Mesothelial cell of epicardium (in vitro differentiated cells): ENCODE measurements around the gene MCRIP1. TPM values are rescaled to one million over a fixed set of nuclear protein-coding genes. Genes with fewer than 3 reads are reported as not detected.
A peak's percentile ranks its signal among the peaks of the same experiment; 100 is the strongest.

Experiments used
- DNase-seq, 2 experiments: peaks; one replicate each; pipeline ENCODE4 v3.0.0; 2021; ENCODE audit warnings: low spot score in 2 of 2; ENCODE audit not compliant: unreplicated experiment in 2 of 2
- H3K27ac Mint-ChIP-seq: 2 replicates; pipeline ENCODE4 v1.8.0; 2021; ENCODE audit warnings: mixed read lengths
- H3K27me3 Mint-ChIP-seq: 2 replicates; pipeline ENCODE4 v1.8.0; 2021; ENCODE audit warnings: low read depth, mixed read lengths
- H3K36me3 Mint-ChIP-seq: 2 replicates; pipeline ENCODE4 v1.8.0; 2021; ENCODE audit warnings: mixed read lengths
- H3K4me1 Mint-ChIP-seq: 2 replicates; pipeline ENCODE4 v1.8.0; 2021; ENCODE audit warnings: mixed read lengths
- H3K4me3 Mint-ChIP-seq: 2 replicates; pipeline ENCODE4 v1.8.0; 2021; ENCODE audit warnings: mild to moderate bottlenecking, moderate library complexity, mixed read lengths
- H3K9me3 Mint-ChIP-seq: 2 replicates; pipeline ENCODE4 v1.8.0; 2021; ENCODE audit warnings: mixed read lengths
- CTCF ChIP-seq: fragments of 200-600 bp; sonication (generic); IDR thresholded peaks from one replicate; pipeline ENCODE4 v1.5.0; 2021; ENCODE audit warnings: antibody characterized with exemption; ENCODE audit not compliant: unreplicated experiment
- total RNA-seq: library from RNA; stranded (reverse); gene quantifications from 3 replicates; pipeline ENCODE4 v1.2.1, GENCODE V29; 2021

The MCRIP1 gene
- total RNA-seq, 1 donor from 2014 or later: 104 TPM

- no peak for DNase-seq
- H3K36me3 Mint-ChIP-seq: peaks cover 2% of the 10 kb centered on the region
- peak overlapping the region; percentile 51 for H3K27ac Mint-ChIP-seq
- H3K9me3 Mint-ChIP-seq: no peaks in the 10 kb centered on the region
- peaks cover 2% of the 10 kb centered on the region for H3K27me3 Mint-ChIP-seq
- peaks cover 50% of the 10 kb centered on the region for H3K4me1 Mint-ChIP-seq
- no peak for TF ChIP-seq CTCF
- peak overlapping the region; percentile 58 for H3K4me3 Mint-ChIP-seq
Measured at GRCh38 chr17:81863123-81863675, 30.1 kb upstream of the MCRIP1 start.

- H3K27me3 Mint-ChIP-seq: peaks cover 2% of the 10 kb centered on the region
- peak overlapping the region; percentile 88 for H3K4me3 Mint-ChIP-seq
Measured at GRCh38 chr17:81860756-81861568, 27.9 kb upstream of the MCRIP1 start.

GRCh38 chr17:81859906-81860755 is 27.0 kb upstream of the MCRIP1 start, which contains the start of gene P4HB:
TSS of gene P4HB (minus strand) at chr17:81860535. CDS start at chr17:81860471, 64 bp downstream.
- Mint-ChIP-seq H3K9me3 (no peaks in the 10 kb centered on the region), H3K27me3 (peaks cover 2% of the 10 kb centered on the region), H3K4me1 (peaks cover 43% of the 10 kb centered on the region), H3K36me3 (peaks cover 9% of the 10 kb centered on the region), H3K4me3 (peak within 1 kb of the TSS; percentile 88), H3K27ac (peak within 1 kb of the TSS; percentile 99)
- no peak for DNase-seq
- no peak for TF ChIP-seq CTCF

More at GRCh38 chr17:81860756-81861568, 27.9 kb upstream of the MCRIP1 start:
- DNase-seq: peak; percentile 99 to 100
- Mint-ChIP-seq H3K36me3 (peaks cover 9% of the 10 kb centered on the region), H3K27ac (peak overlapping the region; percentile 99), H3K9me3 (no peaks in the 10 kb centered on the region), H3K4me1 (peaks cover 43% of the 10 kb centered on the region)
- TF ChIP-seq CTCF: no peak

GRCh38 chr17:81858967-81859905 is 26.1 kb upstream of the MCRIP1 start:
- TF ChIP-seq CTCF: no peak
- no peak for DNase-seq
- H3K27me3 Mint-ChIP-seq: peaks cover 2% of the 10 kb centered on the region
- no peaks in the 10 kb centered on the region for H3K9me3 Mint-ChIP-seq
- H3K36me3 Mint-ChIP-seq: peaks cover 9% of the 10 kb centered on the region
- H3K27ac Mint-ChIP-seq: peak overlapping the region; percentile 93
- H3K4me3 Mint-ChIP-seq: peak overlapping the region; percentile 85
- peaks cover 43% of the 10 kb centered on the region for H3K4me1 Mint-ChIP-seq
